LNCaP clone FGC (cell line): Measurements from ENCODE around the gene FAM120A.

Source experiments
- DNase-seq: peaks from one replicate; pipeline ENCODE4 v3.0.0-alpha.2; 2011; ENCODE audit warnings: low read depth
- H3K4me3 ChIP-seq: 2 replicates; pipeline ENCODE4 v1.5.1; 2011; ENCODE audit warnings: mild to moderate bottlenecking, low read depth, low read length, control low read depth
- CTCF ChIP-seq: IDR thresholded peaks from 2 replicates; pipeline ENCODE4 v1.5.1; 2012; ENCODE audit warnings: mild to moderate bottlenecking; ENCODE audit not compliant: control insufficient read depth, insufficient read depth; ENCODE audit errors: extremely low read depth

Gene FAM120A

DNA sequence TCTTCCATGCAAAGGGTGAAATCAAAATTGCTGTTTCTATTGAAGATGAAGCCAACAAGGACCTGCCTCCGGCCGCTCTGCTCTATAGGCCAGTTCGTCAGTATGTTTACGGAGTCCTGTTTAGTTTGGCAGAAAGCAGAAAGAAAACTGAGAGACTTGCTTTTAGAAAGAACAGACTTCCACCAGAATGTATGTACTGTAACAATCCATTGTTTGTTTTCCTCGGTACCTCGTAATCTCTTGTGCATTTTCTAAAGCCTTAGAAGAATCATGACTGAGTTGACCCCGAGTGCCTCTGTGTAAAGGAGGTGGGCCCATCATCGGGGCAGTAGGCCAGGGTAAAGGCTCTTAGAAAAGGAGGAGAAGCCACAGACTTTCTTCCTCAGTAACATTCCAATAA lies 80.7 kb downstream of the FAM120A start:
- peak overlapping the region; percentile 36 for H3K4me3 ChIP-seq
- TF ChIP-seq CTCF, result no peak
- DNase-seq, result peak; percentile 74

GRCh38 chr9:93533863-93534262 lies 82.4 kb downstream of the FAM120A start:
- no peak for DNase-seq
- TF ChIP-seq CTCF, result no peak
- no peak overlapping the region for H3K4me3 ChIP-seq

DNA sequence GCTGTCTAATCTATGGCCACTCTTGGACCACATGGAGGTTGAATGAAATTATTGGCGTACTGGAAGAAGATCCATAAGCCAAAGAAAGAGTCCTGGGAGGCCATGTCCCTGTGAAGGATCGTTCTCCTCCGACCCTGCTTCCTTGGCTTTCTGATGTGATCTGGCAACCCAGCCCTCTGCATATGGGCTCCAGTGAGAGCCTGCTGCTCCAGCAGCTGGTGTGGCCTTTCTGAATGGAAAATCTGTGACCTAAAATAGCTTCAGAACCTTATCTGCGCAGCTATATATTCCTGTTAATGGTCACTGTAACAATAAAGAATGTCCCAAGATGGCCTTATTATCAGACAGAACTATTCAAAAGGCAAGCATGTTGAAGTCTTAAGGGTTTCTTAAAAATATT lies 84.7 kb downstream of the FAM120A start:
- DNase-seq, result no peak
- H3K4me3 ChIP-seq, result no peak overlapping the region
- TF ChIP-seq CTCF, result no peak

GRCh38 chr9:93536874-93537273 lies 85.4 kb downstream of the FAM120A start:
- no peak overlapping the region for H3K4me3 ChIP-seq
- TF ChIP-seq CTCF, result no peak
- DNase-seq, result no peak

- H3K4me3 ChIP-seq, result no peak overlapping the region
- DNase-seq, result no peak
- TF ChIP-seq CTCF, result no peak
These were observed 88.8 kb downstream of the FAM120A start for GRCh38 chr9:93540305-93540704.

DNA sequence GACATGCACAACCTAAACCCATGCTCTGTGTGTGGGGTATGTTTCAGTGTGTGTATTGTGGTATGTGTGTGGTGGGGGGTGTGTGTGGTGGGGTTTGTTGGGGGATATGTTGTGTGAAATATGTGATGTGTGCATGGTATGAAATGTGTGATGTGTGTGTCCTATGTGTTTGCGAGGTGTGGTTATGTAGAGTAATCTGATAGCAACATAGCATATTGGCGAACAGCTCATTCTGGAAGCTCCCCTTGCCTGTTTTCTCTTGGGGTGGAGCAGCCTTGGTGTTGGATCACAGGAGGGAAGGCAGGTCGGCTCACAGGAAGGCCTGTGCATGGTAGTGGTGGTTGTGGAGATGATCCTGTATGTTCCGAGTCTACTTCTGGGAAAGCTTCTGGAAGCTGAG lies 89.5 kb downstream of the FAM120A start:
- no peak for DNase-seq
- TF ChIP-seq CTCF, result no peak
- no peak overlapping the region for H3K4me3 ChIP-seq

DNA sequence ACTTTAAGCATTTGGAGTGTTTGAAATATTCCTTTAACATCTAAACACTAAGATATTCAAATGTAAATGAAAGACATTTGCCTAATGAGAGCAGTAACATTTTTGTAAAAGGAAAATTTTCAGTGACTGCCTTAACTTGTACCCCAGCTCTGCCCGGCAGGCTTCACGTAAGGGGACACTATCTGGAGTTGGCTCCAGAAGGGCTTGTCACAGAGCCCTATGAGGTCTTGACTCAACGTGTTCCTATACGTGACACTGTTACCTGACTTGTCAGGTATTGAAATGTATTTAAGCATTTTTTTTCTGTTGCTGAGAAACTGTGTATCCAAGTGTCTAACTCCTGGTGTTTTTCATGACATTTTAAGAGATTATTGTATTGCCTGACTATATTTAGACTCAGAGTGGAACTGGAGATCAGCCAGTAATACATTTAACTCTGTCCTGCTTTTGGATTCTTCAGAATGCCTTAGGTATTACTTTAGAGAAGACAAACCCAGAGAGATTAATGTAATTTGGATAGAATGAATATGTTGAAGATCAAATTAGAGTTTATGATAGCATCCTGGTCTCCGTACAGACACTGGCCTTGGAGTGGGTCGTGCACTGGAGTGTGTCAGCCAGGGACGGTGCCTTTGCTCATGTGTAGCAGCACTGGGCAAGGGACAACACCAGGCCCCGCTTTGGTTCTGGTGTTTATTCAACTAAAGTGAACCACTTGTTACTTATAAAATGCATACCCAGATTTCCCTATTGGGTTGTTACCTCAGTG lies 90.3 kb downstream of the FAM120A start:
- H3K4me3 ChIP-seq, result no peak overlapping the region
- no peak for DNase-seq
- TF ChIP-seq CTCF, result no peak
